GM10847 (cell line): ENCODE data around the gene LCLAT1.

Experiments used
- POLR2A ChIP-seq: IDR thresholded peaks from 2 replicates; pipeline ENCODE4 v1.6.1; 2011; ENCODE audit not compliant: insufficient read length; ENCODE audit errors: extremely low read depth

LCLAT1 gene

DNA sequence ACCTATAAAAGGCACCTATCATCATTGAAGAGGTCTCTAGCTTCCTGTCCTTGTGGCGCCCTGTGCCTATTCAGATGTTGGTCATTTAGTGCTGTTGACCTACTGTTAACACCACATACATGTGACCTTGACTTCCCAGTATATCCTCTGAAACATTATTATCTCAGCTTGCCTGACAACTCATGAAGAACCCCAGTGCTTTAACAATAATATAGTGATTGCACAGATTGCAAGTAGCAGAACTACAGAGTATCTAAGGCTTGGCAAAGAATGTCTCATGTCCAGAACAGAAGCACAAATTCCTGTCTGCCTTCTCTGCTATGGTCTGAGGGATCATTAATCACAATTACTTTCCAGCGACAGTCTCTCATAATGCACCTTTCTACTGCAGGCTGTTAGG is 165.3 kb downstream of the LCLAT1 start:
- no peak for TF ChIP-seq POLR2A

DNA sequence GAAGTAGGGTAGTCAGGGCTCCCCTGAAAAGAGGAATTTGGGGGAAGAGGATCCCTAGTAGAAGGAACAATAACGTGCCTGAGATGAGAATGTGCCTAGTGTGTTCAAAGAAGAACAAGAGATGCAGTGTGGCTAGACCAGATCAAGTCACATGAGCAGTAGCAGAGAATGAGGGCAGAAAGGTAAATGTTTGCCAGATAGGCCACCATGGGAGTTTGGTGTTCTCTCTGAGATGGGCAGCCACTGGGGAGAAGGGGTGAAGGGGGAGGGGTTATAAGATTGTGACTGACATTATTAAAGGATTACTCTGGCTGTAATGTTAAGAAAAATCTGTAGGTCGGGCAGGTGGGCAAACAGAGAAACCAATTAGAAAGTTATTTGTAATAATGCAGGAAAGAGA is 166.0 kb downstream of the LCLAT1 start:
- TF ChIP-seq POLR2A, result no peak

DNA sequence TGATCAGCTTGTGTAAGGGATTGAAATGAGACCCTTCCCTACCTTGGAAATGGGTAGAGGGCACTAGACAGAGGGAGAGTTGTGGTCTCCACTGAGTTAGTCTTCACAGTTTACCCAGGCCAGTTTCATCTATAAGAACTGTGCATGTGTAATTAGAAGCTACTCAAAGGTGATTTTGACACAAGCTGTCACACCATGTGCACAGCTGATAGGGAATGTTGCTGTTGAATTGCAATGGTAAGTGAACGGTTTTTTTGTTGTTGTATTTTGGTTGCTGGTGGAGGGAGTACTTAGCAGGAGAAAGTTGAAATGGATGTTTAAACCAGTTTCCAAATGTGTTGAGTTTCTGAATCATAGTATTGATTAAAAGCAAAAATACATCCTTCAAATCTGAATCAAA is 168.9 kb downstream of the LCLAT1 start:
- no peak for TF ChIP-seq POLR2A

GRCh38 chr2:30620102-30620501 is 173.1 kb downstream of the LCLAT1 start:
- TF ChIP-seq POLR2A, result no peak

DNA sequence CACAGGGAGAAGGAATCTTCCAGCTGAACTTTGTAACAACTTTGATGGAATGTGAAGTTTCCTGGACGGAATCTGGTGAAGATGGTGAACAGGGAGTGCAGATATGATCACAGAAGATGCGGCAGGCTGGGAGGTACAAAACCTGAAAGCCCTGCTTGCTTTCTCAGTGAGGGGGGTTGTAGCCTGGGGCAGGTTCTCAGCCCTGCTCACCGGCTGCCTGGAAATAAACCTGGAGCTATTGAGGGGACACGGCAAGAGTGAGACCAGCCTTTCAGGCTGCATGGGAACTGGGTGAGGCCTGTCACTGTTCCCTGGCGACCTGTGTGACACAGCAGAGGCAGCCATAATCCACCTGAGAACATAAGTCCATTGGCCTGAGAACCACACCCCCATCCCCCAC is 174.8 kb downstream of the LCLAT1 start:
- TF ChIP-seq POLR2A, result no peak

DNA sequence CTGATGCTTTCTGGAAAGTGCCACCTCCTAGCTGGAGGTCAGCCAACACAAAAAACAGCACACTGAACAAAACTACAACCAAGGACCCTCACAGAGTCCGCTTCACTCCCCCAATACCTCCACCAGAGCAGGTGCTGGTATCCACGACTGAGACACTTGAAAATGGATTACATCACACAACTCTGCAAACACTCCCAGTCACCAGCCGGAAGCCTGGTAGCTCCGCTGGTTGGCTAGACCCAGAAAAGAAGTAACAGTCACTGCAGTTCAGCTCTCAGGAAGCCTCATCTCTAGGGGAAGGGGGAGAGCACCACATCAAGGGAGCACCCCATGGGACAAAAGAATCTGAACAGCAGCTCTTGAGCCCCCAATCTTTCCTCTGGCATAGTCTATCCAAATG is 175.4 kb downstream of the LCLAT1 start:
- TF ChIP-seq POLR2A, result no peak

DNA sequence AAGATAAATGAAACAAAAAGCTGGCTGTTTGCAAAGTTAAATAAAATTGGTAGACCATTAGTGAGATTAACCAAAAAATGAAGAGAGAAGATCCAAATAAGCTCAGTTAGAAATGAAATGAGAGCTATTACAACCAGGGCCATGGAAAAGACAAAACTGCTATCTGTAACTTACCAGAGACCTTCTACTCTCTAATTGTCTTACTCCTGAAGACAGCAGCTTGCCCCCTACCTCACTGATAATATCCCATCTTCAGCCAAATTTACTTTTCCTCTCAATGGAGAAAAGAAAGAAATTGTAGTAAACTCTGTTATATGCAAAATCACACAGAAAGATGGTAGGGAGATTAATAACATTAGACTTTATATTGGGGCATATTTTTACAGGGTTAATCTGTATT is 178.2 kb downstream of the LCLAT1 start:
- TF ChIP-seq POLR2A, result no peak

DNA sequence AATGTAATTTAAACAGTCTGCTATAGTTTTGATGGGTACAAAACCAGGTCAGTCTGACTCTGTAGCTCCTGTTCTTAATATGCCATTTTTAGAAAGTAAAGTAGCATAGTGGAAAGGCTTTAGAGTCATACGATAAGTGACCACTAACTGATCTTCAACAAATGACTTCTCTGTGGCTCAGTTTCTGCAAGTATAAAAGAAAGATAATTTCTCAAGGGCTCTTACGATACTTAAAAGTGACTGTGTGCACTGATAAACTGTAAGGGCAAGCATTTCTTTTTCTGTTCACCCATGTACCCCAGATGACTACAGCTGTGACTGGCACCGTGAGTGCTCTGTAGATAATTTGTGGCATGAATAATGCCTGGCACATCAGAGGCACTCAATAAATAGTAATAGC is 178.7 kb downstream of the LCLAT1 start:
- TF ChIP-seq POLR2A, result no peak

- no peak for TF ChIP-seq POLR2A
Observed at GRCh38 chr2:30626397-30626796, 179.4 kb downstream of the LCLAT1 start.

DNA sequence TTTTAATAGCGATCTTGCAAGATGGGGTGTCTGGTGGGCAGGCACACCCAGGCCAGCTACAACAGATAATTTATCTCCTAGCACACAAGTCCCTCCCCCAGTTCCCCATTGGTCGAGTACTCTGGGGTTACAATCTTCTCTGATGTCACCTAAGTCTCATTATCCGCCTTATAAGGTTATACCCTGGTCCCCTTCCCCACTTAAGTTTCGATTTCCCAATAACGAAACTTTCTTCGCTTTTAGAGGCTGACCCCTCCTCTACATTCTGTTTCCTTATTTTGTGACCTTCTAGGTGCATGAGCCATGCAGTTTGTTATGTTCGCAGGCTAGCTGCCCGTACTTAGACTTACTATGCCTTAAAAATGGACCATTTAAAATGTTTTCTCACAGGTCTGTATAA is 180.1 kb downstream of the LCLAT1 start:
- no peak for TF ChIP-seq POLR2A

GRCh38 chr2:30628341-30628740 is 181.3 kb downstream of the LCLAT1 start:
- TF ChIP-seq POLR2A, result no peak

GRCh38 chr2:30629866-30630265 is 182.8 kb downstream of the LCLAT1 start:
- no peak for TF ChIP-seq POLR2A

DNA sequence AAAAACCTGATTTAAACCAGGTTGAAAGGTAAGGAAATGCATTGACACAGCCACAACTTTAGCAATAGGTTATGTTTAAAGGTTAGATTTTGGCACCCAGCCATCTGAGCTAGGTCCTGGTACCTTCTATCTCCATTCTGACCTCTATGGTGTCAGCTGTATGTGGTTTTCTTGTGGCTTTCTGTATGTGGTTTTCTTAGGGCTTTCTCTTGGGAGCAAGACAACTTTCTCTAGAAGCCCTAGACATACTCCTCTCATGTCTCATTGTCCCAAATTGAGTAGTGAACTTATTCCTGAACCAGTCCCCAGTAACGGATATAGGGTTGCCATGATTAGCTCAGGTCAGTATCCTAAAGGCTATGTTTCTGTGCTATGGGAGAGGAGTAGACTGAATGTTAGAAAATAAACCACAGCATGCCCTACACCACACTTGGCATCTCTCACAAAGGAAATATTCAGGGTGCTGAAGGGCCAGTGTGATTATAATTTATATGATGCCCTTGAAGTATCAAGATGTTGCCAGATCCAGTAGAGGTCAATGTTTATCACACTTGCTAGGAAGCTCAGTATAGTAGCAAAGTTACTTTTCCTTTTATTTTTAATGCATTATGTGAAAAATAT is 184.1 kb downstream of the LCLAT1 start:
- TF ChIP-seq POLR2A, result no peak

GRCh38 chr2:30633039-30633438 is 186.0 kb downstream of the LCLAT1 start:
- TF ChIP-seq POLR2A, result no peak

GRCh38 chr2:30636311-30636710 is 189.3 kb downstream of the LCLAT1 start:
- no peak for TF ChIP-seq POLR2A

DNA sequence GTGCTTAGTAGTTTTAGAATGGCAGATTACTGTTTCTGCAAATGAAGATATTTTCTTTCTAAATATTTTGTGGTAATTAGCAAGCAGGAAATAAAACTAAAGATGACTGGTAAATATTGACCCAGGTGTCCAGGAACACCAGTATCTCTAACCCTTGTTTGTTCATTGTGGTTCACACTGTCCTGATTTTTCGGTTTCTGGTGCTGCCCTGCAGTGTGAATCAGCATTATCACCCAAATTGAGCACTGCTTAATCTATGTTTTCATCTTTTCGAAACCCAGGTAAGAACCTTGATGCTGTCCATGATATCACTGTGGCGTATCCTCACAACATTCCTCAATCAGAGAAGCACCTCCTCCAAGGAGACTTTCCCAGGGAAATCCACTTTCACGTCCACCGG is 192.8 kb downstream of the LCLAT1 start:
- TF ChIP-seq POLR2A, result no peak

GRCh38 chr2:30641765-30642345 is 194.8 kb downstream of the LCLAT1 start:
- no peak for TF ChIP-seq POLR2A

- TF ChIP-seq POLR2A, result no peak
Observed at GRCh38 chr2:30643674-30644073, 196.6 kb downstream of the LCLAT1 start.
